Mesendoderm (in vitro differentiated cells): ENCODE measurements around the gene PCDHGA12.

Experiments used
- DNase-seq: peaks from one replicate; pipeline ENCODE4 v3.0.0; 2013
- H2AK5ac ChIP-seq: 2 replicates; pipeline ENCODE4 v1.6.1; 2013; ENCODE audit warnings: low read length, inconsistent platforms
- H2BK120ac ChIP-seq: 2 replicates; pipeline ENCODE4 v1.6.1; 2013; ENCODE audit warnings: low read depth, mild to moderate bottlenecking, low read length, moderate library complexity, mixed read lengths
- H2BK15ac ChIP-seq: replicated peaks from 2 replicates; pipeline ENCODE4 v1.6.1; 2013; ENCODE audit warnings: low read depth, mild to moderate bottlenecking, moderate library complexity
- H2BK5ac ChIP-seq: 2 replicates; pipeline ENCODE4 v1.6.1; 2013; ENCODE audit warnings: low read length, inconsistent platforms
- H3K18ac ChIP-seq: 2 replicates; pipeline ENCODE4 v1.6.1; 2013; ENCODE audit warnings: mild to moderate bottlenecking, low read length, mixed read lengths
- H3K23ac ChIP-seq: one replicate; pipeline ENCODE4 v1.6.1; 2013; ENCODE audit warnings: low read length
- H3K27ac ChIP-seq: 2 replicates; pipeline ENCODE4 v1.5.1; 2013; ENCODE audit warnings: low read depth, mild to moderate bottlenecking, inconsistent platforms, low read length, moderate library complexity
- H3K27me3 ChIP-seq: 2 replicates; pipeline ENCODE4 v1.6.1; 2013; ENCODE audit warnings: low read length, control low read depth, mild to moderate bottlenecking, inconsistent platforms; ENCODE audit not compliant: insufficient read depth, poor library complexity
- H3K36me3 ChIP-seq: 2 replicates; pipeline ENCODE4 v1.6.1; 2013; ENCODE audit warnings: low read length, inconsistent platforms; ENCODE audit not compliant: control insufficient read depth, insufficient read depth
- H3K4ac ChIP-seq: one replicate; pipeline ENCODE4 v1.6.1; 2013; ENCODE audit warnings: low read depth, mild to moderate bottlenecking, low read length, moderate library complexity
- H3K4me1 ChIP-seq: 2 replicates; pipeline ENCODE4 v1.6.1; 2013; ENCODE audit warnings: low read depth, low read length, inconsistent platforms; ENCODE audit not compliant: control insufficient read depth
- H3K4me2 ChIP-seq: 2 replicates; pipeline ENCODE4 v1.6.1; 2013; ENCODE audit warnings: low read length
- H3K4me3 ChIP-seq: 2 replicates; pipeline ENCODE4 v1.5.1; 2013; ENCODE audit warnings: mild to moderate bottlenecking, low read length
- H3K56ac ChIP-seq: one replicate; pipeline ENCODE4 v1.6.1; 2013; ENCODE audit warnings: low read length
- H3K79me1 ChIP-seq: 2 replicates; pipeline ENCODE4 v1.6.1; 2013; ENCODE audit warnings: low read length, inconsistent platforms
- H3K79me2 ChIP-seq: 2 replicates; pipeline ENCODE4 v1.6.1; 2013; ENCODE audit warnings: mild to moderate bottlenecking, low read length; ENCODE audit not compliant: control insufficient read depth, insufficient read depth
- H3K9ac ChIP-seq: 2 replicates; pipeline ENCODE4 v1.6.1; 2013; ENCODE audit warnings: low read length, inconsistent platforms
- H4K5ac ChIP-seq: one replicate; pipeline ENCODE4 v1.6.1; 2013; ENCODE audit warnings: low read length
- H4K8ac ChIP-seq: one replicate; pipeline ENCODE4 v1.6.1; 2013; ENCODE audit warnings: low read depth, mild to moderate bottlenecking, control low read depth, low read length, moderate library complexity
- WGBS: extraction: QIAGEN DNeasy Blood & Tissue Kit; methylation state at CpG from one replicate; pipeline ENCODE4 v1.1.7; 2013; ENCODE audit warnings: low lambda C conversion rate, missing lambda C conversion rate; ENCODE audit not compliant: insufficient coverage; ENCODE audit errors: extremely low coverage; 5-methylcytosine and 5-hydroxymethylcytosine counted together

PCDHGA12 gene

DNA sequence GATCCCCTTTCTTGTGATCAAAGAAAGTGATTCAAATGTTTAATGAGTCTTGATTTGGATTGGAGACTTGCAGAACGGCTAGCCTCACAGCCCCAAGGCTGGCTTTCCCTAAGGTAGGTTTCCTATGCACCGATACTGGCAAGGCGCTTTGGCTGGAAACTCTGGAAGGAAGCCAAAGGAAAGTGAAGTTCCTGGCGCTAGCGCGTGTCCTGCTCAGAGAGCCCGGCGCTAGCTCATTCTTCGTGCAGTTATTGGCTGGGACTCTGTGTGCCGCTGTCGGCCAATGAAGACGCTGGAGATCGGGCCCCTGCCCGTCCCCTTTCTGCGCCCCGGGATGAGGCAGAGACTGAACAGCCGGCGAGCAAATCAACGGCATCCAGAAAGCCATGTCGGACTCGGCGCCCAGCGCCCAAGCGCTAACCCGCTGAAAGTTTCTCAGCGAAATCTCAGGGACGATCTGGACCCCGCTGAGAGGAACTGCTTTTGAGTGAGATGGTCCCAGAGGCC is 45.4 kb downstream of the PCDHGA12 start, which contains the start of gene PCDHGC3:
Gene PCDHGC3, plus strand, starts transcription at position 342 of the 507 bp plus-strand sequence. Its CDS starts 151 bp downstream, at position 493.
- Histone ChIP-seq H2BK15ac (no peak within 1 kb of the TSS), H3K4me2 (peak within 1 kb of the TSS; percentile 98), H3K27ac (no peak within 1 kb of the TSS)

DNA sequence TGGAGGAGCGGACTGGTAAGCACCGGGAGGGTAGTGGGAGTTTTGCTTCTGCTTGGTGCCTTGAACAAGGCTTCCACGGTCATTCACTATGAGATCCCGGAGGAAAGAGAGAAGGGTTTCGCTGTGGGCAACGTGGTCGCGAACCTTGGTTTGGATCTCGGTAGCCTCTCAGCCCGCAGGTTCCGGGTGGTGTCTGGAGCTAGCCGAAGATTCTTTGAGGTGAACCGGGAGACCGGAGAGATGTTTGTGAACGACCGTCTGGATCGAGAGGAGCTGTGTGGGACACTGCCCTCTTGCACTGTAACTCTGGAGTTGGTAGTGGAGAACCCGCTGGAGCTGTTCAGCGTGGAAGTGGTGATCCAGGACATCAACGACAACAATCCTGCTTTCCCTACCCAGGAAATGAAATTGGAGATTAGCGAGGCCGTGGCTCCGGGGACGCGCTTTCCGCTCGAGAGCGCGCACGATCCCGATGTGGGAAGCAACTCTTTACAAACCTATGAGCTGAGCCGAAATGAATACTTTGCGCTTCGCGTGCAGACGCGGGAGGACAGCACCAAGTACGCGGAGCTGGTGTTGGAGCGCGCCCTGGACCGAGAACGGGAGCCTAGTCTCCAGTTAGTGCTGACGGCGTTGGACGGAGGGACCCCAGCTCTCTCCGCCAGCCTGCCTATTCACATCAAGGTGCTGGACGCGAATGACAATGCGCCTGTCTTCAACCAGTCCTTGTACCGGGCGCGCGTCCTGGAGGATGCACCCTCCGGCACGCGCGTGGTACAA is 46.0 kb downstream of the PCDHGA12 start:
- no CpG with 5 or more reads among the region's 58 CpGs for WGBS
- no peak overlapping the region for H4K5ac ChIP-seq
- DNase-seq = peak; percentile 56

More for the DNA sequence above, 45.4 kb downstream of the PCDHGA12 start, which contains the start of gene PCDHGC3:
- peak within 1 kb of the TSS; percentile 86 for H3K9ac ChIP-seq
- H3K23ac ChIP-seq = no peak within 1 kb of the TSS
- H2BK5ac ChIP-seq = no peak within 1 kb of the TSS
- H3K18ac ChIP-seq = no peak within 1 kb of the TSS
- H3K27me3 ChIP-seq = no peaks in the 10 kb centered on the region
- H2AK5ac ChIP-seq = no peak within 1 kb of the TSS
- H3K4me1 ChIP-seq = peaks cover 1% of the 10 kb centered on the region
- peak within 1 kb of the TSS; percentile 76 for H3K4me3 ChIP-seq
- no peaks in the 10 kb centered on the region for H3K79me1 ChIP-seq
- no peak within 1 kb of the TSS for H4K8ac ChIP-seq
- no peaks in the 10 kb centered on the region for H3K79me2 ChIP-seq
- H3K36me3 ChIP-seq = no peaks in the 10 kb centered on the region
- no CpG with 5 or more reads among the region's 28 CpGs for WGBS
- peak; percentile 96 for DNase-seq
- no peak within 1 kb of the TSS for H4K5ac ChIP-seq
- H2BK120ac ChIP-seq = no peak within 1 kb of the TSS
- H3K56ac ChIP-seq = peak within 1 kb of the TSS; percentile 94
- H3K4ac ChIP-seq = no peak within 1 kb of the TSS

DNA sequence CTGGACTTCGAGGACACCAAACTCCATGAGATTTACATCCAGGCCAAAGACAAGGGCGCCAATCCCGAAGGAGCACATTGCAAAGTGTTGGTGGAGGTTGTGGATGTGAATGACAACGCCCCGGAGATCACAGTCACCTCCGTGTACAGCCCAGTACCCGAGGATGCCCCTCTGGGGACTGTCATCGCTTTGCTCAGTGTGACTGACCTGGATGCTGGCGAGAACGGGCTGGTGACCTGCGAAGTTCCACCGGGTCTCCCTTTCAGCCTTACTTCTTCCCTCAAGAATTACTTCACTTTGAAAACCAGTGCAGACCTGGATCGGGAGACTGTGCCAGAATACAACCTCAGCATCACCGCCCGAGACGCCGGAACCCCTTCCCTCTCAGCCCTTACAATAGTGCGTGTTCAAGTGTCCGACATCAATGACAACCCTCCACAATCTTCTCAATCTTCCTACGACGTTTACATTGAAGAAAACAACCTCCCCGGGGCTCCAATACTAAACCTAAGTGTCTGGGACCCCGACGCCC is 46.8 kb downstream of the PCDHGA12 start:
- Histone ChIP-seq H2BK120ac (no peak overlapping the region), H3K4me2 (peak overlapping the region; percentile 98), H3K23ac (no peak overlapping the region), H3K79me2 (no peaks in the 10 kb centered on the region), H3K79me1 (no peaks in the 10 kb centered on the region), H2AK5ac (no peak overlapping the region), H3K56ac (no peak overlapping the region), H2BK5ac (no peak overlapping the region), H2BK15ac (no peak overlapping the region), H3K36me3 (no peaks in the 10 kb centered on the region), H3K9ac (no peak overlapping the region), H3K4ac (no peak overlapping the region), H3K4me3 (no peak overlapping the region), H3K27me3 (no peaks in the 10 kb centered on the region), H3K4me1 (peaks cover 1% of the 10 kb centered on the region), H3K27ac (no peak overlapping the region), H4K5ac (no peak overlapping the region), H3K18ac (no peak overlapping the region), H4K8ac (no peak overlapping the region)
- no CpG with 5 or more reads among the region's 24 CpGs for WGBS
- no peak for DNase-seq

More for the DNA sequence above, 46.0 kb downstream of the PCDHGA12 start:
- Histone ChIP-seq H3K36me3 (no peaks in the 10 kb centered on the region), H2BK5ac (no peak overlapping the region), H2BK15ac (no peak overlapping the region), H3K18ac (no peak overlapping the region), H2AK5ac (no peak overlapping the region), H2BK120ac (no peak overlapping the region), H3K27ac (no peak overlapping the region), H3K23ac (no peak overlapping the region), H3K27me3 (no peaks in the 10 kb centered on the region), H4K8ac (no peak overlapping the region), H3K4me1 (peaks cover 1% of the 10 kb centered on the region), H3K4me3 (peak overlapping the region; percentile 76), H3K79me1 (no peaks in the 10 kb centered on the region), H3K4me2 (peak overlapping the region; percentile 98), H3K4ac (no peak overlapping the region), H3K56ac (peak overlapping the region; percentile 94), H3K79me2 (no peaks in the 10 kb centered on the region), H3K9ac (peak overlapping the region; percentile 86)

DNA sequence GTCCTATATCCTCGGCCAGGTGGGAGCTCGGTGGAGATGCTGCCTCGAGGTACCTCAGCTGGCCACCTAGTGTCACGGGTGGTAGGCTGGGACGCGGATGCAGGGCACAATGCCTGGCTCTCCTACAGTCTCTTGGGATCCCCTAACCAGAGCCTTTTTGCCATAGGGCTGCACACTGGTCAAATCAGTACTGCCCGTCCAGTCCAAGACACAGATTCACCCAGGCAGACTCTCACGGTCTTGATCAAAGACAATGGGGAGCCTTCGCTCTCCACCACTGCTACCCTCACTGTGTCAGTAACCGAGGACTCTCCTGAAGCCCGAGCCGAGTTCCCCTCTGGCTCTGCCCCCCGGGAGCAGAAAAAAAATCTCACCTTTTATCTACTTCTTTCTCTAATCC is 47.5 kb downstream of the PCDHGA12 start:
- H3K36me3 ChIP-seq = no peaks in the 10 kb centered on the region
- no peak overlapping the region for H3K4ac ChIP-seq
- DNase-seq = no peak
- no peak overlapping the region for H3K23ac ChIP-seq
- no peak overlapping the region for H2BK120ac ChIP-seq
- no peak overlapping the region for H2BK15ac ChIP-seq
- no peak overlapping the region for H4K5ac ChIP-seq
- H3K18ac ChIP-seq = no peak overlapping the region
- H2BK5ac ChIP-seq = no peak overlapping the region
- no peak overlapping the region for H2AK5ac ChIP-seq
- H3K79me2 ChIP-seq = no peaks in the 10 kb centered on the region
- no peak overlapping the region for H4K8ac ChIP-seq
- no peak overlapping the region for H3K4me3 ChIP-seq
- H3K4me1 ChIP-seq = peaks cover 1% of the 10 kb centered on the region
- H3K79me1 ChIP-seq = no peaks in the 10 kb centered on the region
- no peaks in the 10 kb centered on the region for H3K27me3 ChIP-seq
- H3K9ac ChIP-seq = no peak overlapping the region
- H3K4me2 ChIP-seq = no peak overlapping the region
- no peak overlapping the region for H3K56ac ChIP-seq
- WGBS = no CpG with 5 or more reads among the region's 13 CpGs
- no peak overlapping the region for H3K27ac ChIP-seq

DNA sequence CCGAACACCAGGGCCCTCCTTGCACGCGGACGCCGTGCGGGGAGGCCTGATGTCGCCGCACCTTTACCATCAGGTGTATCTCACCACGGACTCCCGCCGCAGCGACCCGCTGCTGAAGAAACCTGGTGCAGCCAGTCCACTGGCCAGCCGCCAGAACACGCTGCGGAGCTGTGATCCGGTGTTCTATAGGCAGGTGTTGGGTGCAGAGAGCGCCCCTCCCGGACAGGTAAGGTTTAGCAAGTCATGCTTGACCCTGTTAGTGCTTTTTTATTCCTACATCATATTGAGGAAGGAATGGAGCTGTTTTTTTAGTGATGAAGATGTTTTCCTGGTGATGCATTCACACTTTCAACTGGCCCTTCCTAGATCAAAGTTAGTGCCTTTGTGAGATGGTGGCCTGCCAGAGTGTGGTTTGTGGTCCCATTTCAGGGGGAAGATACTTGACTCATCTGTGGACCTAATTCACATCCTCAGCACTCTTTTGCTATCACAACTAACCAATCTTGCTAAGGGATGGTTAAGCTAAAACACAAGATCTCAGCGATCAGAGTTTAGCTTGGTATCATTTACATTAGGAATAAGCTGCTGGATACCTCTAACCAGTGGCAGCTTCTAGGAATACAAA is 48.1 kb downstream of the PCDHGA12 start:
- no peak overlapping the region for H3K56ac ChIP-seq
- H3K36me3 ChIP-seq = no peaks in the 10 kb centered on the region
- no peak overlapping the region for H2BK15ac ChIP-seq
- no peak overlapping the region for H3K27ac ChIP-seq
- H4K5ac ChIP-seq = no peak overlapping the region
- H2BK120ac ChIP-seq = no peak overlapping the region
- no peaks in the 10 kb centered on the region for H3K79me2 ChIP-seq
- no peak overlapping the region for H4K8ac ChIP-seq
- H2BK5ac ChIP-seq = no peak overlapping the region
- no peak overlapping the region for H3K4me3 ChIP-seq
- no peaks in the 10 kb centered on the region for H3K27me3 ChIP-seq
- no peak overlapping the region for H3K23ac ChIP-seq
- no peak overlapping the region for H3K18ac ChIP-seq
- no peak overlapping the region for H2AK5ac ChIP-seq
- no peak overlapping the region for H3K4me2 ChIP-seq
- DNase-seq = peak; percentile 57
- no peak overlapping the region for H3K4ac ChIP-seq
- H3K4me1 ChIP-seq = peaks cover 4% of the 10 kb centered on the region
- no peak overlapping the region for H3K9ac ChIP-seq
- H3K79me1 ChIP-seq = no peaks in the 10 kb centered on the region
- WGBS = no CpG with 5 or more reads among the region's 20 CpGs
